HG03175 (cell line): ENCODE results near the gene GPR148.
"Not testable (repeated sequence)": the region's sequence is repeated elsewhere in the genome, so short reads cannot be mapped to it uniquely, and the experiment has no call there.

Experiments used
- ATAC-seq: cut with Tn5 transposase; IDR thresholded peaks from one replicate; pipeline ENCODE4 v1.9.1; 2021; ENCODE audit warnings: mild to moderate bottlenecking, moderate library complexity; ENCODE audit not compliant: unreplicated experiment

GPR148 gene, protein sequence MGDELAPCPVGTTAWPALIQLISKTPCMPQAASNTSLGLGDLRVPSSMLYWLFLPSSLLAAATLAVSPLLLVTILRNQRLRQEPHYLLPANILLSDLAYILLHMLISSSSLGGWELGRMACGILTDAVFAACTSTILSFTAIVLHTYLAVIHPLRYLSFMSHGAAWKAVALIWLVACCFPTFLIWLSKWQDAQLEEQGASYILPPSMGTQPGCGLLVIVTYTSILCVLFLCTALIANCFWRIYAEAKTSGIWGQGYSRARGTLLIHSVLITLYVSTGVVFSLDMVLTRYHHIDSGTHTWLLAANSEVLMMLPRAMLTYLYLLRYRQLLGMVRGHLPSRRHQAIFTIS

DNA sequence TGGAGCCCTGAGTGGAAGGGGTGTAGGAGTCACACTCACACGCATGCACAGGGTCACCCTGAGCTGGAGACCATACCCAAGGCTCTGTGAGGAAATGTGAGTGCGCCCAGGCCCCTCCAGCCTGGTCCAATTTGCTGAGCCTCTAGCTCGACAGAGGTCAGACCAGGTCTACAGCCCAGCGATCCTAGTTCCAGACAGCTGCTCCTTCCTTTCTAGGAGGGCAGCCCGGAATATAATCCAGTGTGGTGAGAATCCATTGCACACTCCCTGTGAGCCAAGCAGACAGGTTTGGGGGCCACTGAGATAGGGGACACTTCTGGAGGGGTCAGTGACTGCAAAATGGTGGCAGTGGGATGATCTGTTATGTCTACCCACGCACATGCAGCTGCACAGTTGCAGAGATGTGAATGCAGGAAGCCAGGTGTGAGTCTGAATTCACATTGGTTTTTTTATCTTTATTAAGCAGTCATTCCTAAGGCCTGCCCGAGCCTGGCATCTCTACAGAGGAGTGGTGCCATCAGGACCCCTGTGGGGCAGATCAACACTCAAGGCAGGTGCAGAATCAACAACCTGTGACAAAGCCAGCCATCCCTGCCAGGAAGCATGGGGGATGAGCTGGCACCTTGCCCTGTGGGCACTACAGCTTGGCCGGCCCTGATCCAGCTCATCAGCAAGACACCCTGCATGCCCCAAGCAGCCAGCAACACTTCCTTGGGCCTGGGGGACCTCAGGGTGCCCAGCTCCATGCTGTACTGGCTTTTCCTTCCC lies at the start of gene GPR148:
GPR148 (plus strand) TSS at position 522 of the 768 bp plus-strand sequence; CDS start at position 604, 82 bp downstream.
- no peak for ATAC-seq

DNA sequence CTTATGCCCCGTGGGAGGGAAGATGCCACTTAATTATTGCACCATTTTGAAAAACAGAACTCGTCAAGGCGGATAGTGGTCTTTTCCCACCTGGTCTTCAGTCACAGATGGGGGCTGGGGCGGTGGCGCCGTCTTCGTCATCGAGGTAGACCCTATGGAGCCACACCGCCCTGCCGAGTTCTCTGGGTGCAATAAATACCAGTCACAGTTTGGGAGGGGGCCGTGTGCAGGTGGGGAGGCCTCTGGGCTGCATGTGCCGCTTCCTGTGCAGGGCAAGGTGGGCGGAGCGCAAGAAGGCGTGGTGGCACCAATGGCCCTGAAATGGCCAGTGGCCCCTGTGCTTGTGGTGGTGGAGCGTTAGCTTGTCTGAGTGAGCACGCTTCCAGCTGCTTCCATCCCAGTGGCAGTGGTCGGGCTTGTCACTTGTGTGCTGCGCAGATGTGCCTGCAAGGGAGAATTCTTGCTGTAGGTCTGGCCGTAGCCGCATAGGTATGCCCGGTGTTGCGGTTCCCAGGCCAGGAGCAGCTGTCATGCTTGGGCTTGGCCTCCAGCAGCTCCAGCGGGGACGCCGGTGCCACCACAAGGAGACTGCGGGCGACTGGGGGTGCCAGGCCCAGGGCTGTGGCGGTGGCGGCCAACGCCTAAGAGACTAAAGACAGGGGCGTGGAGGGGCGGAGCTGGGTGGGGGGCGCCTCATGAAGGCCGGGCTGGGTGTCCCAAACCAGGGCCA lies 36.7 kb upstream of the GPR148 start:
- ATAC-seq, result not testable (repeated sequence)

DNA sequence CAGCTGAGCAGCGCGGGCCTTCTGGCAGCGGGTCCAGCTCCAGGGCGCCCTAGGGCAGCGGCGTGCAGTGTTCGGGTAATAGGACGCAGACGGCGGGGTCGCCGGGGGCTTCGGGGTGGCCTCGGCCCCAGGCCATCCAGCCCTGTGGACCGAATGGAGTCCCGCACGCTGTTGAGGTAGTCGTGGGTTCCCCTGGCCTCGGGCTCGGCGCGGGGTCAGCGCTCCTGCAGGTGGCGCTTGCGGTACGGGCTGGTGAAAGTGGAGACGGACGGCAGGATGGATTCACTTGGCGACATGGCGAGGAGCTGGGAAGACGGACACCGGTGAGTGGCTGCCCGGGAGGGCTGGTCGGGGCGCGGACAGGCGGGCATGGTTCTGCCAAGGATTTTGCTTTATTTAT lies 35.4 kb upstream of the GPR148 start:
- not testable (repeated sequence) for ATAC-seq

DNA sequence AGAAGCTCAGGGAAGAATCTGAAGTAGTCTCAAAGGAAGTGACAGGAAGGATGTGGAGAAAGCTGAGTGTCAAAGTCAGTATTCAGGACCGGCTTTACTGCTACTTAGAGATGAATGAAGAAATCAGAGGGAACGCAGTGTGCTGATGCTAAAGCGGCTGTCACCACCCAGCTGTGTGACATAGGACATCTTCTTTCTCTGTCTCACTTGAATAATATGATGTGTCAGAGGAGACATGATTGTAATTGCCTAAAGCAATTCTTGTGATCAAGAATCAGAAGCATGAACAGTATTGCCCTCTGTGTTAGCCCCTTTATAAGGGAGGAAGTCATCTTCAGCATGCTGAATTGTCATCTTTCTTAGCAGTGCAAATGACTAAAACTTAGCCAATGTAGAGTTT lies 25.6 kb upstream of the GPR148 start:
- not testable (repeated sequence) for ATAC-seq

DNA sequence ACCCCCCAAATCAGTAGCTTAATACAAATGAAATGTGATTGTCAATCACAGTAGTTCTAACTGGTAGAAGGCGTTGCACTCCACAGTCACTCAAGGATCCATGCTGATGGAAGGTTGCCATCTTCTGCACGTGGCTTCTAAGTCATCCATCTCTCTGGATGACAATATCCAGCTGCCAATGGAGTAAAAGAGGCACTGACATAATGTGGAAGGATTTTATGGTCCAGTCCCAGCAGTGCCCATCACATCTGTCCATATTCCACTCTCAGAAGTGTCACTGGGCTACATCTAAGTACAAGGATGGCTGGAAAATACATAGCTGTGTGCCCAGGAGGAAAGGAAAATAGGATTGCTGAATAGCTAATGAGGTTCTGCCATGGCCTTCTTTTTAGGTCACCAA lies 14.1 kb upstream of the GPR148 start:
- ATAC-seq, result not testable (repeated sequence)

DNA sequence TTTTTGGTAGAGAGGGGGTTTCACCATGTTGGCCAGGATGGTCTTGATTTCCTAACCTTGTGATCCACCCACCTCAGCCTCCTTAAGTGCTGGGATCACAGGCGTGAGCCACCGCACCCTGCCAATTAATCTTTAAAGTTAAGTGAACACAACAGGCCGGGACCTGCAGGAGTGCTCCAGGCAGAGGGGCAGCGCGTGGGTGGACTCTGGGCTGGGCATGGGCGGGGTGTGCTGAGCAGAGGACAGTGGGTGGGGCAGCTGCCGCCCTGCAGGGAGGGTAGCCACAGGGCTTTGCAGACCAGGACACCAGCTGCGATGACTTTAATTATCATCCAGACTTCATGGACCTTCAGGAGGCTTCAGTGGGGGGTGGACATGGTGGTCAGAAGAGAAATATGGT lies 8.8 kb upstream of the GPR148 start:
- ATAC-seq, result no peak

DNA sequence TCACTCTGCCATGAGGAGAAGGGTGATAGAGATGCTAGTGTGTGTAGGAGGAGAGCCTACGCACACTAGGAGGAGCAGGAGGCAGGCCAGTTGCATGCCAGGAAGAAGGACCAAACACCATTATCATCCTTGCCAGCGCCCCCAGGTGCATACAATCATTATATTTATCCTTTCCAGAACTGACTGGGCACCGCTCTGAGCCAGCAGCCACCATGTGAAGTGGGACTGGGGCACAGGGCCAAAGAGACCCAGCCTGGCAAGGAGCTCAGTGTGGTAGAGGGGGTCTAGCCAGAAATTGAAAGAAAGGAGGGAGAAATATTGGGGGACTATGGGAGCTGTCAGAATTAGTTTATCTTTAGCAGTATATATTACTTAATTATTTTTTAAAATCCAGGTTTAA lies 8.3 kb upstream of the GPR148 start:
- ATAC-seq, result no peak

DNA sequence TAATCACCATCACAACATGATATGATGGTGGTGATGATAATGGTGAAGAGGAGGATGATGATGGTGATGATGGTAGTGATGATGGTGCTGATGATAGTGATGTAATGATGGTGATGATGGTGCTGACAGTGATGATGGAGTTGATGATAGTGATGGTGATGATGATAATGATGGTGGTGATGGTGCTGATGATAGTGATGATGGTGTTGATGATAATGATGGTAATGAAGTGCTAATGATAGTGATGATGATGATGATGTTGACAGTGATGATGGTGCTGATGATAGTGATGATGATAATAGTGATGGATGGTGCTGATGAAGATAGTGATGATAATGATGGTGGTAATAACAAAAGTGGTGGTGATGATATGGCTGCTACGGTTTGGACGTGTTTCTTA lies 4.4 kb upstream of the GPR148 start:
- ATAC-seq, result no peak

DNA sequence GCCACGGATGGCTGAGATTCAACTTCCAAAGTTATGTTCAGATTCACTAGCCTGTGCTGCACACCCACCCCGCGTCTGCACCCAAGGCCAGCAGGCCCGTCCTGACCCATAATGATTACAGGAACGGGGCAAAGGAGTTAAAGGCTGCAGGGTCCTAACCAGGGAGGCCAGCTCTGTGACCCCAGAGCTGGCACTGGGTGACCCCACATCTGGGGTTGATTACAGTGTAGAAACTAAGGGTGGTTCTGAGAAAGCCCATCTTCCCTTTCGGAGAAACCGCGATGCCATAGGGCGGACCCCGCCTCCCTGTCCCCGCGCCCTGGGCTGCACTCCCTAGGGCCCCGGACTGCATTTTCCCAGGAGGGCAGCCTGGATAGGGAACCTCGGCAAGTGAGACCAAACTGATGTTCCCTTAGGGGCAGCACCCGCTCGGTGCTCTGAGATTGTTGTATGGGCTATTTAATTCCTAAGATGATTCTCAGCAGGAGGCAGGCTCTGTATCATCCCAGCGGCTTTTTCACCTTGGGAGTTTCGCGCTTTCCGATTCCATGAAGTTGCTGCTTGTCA lies 2.2 kb upstream of the GPR148 start:
- ATAC-seq, result no peak

DNA sequence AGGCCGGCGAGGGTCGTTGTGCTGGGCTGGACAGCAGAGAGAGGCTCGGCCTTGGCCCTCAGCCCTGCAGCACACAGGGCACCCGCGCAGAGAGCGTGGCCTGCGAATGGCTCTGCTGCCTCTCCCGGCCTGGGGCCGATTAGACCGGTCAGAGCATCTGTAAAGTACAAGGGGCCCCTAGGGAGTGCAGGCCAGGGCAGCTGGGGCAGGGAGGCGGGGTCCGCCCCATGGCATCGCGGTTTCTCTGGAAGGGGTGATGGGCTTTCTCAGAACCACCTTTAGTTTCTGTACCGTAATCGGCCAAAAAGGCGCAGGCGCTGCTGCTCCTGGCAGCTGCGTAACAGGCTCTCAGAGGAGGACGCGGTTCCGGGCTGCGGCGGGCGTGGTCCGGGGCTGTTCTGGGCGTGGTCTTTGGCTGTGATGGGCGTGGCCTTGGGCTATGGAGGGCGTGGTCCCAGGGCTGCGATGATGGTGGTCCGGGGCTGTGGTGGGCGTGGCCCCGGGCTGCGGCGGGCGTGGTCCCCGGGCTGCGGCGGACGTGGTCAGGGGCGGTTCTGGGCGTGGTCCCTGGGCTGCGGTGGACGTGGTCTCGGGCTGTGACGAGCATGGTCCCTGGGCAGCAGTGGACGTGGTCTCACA lies 1.5 kb upstream of the GPR148 start:
- peak; percentile 85 for ATAC-seq

DNA sequence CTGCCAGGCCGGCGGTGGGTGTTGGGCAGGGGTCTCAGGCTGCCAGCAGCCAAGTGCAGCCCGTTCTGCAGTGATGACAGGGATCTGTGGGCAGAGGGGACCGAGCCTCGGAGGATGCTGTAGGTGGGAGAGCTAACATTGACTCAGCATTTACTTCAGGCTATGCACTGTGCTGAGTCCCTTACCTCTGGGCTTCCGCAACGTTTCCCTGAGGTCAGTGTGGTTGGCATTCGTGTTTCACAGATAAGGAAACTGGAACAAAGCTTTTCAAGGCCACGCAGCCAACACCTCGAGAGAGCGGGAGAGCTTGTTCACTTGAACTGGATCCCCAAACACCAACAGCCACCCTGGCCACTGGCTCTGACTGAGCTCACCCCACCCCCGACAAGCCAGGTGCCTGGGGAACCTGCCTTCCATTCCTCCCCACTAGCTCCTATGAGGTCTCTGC lies 839 bp upstream of the GPR148 start:
- peak; percentile 16 for ATAC-seq

DNA sequence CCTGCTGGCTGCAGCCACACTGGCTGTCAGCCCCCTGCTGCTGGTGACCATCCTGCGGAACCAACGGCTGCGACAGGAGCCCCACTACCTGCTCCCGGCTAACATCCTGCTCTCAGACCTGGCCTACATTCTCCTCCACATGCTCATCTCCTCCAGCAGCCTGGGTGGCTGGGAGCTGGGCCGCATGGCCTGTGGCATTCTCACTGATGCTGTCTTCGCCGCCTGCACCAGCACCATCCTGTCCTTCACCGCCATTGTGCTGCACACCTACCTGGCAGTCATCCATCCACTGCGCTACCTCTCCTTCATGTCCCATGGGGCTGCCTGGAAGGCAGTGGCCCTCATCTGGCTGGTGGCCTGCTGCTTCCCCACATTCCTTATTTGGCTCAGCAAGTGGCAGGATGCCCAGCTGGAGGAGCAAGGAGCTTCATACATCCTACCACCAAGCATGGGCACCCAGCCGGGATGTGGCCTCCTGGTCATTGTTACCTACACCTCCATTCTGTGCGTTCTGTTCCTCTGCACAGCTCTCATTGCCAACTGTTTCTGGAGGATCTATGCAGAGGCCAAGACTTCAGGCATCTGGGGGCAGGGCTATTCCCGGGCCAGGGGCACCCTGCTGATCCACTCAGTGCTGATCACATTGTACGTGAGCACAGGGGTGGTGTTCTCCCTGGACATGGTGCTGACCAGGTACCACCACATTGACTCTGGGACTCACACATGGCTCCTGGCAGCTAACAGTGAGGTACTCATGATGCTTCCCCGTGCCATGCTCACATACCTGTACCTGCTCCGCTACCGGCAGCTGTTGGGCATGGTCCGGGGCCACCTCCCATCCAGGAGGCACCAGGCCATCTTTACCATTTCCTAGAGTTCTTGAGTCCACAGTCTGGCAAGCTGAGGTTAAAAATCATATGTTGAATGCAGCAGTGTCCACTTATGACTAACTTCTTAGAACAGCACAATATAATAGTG lies 741 bp downstream of the GPR148 start:
- no peak for ATAC-seq

DNA sequence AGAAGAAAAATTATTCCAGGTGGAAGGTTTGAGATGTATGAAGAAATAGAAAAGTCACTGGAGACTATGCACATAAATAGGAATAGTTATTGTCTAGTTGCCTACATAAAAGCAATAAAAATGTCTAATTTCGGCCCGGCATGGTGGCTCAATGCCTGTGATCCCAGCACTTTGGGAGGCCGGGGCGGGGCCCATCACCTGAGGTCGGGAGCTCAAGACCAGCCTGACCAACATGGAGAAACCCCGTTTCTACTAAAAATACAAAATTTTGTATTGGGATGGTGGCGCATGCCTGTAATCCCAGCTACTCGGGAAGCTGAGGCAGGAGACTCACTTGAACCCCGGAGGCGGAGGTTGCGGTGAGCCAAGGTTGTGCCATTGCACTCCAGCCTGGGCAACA lies 3.4 kb downstream of the GPR148 start:
- ATAC-seq, result not testable (repeated sequence)

DNA sequence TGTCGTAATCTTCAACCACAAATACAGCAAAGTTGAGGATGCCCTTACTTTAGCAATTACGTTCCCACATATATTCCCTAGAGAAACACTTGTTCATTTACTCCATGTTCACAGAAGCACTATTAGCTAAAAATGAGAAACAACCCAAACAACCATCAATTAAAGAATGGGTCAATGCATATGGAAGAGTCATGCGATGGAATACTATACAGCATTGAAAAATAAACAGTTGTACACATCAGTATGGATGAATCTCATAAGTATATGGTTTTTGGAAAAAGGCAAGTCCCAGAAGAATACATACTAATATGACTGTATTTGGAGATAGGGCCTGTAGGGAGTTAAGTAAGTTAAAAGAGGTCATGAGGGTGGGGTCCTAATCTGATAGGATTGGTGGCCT lies 6.3 kb downstream of the GPR148 start:
- no peak for ATAC-seq

DNA sequence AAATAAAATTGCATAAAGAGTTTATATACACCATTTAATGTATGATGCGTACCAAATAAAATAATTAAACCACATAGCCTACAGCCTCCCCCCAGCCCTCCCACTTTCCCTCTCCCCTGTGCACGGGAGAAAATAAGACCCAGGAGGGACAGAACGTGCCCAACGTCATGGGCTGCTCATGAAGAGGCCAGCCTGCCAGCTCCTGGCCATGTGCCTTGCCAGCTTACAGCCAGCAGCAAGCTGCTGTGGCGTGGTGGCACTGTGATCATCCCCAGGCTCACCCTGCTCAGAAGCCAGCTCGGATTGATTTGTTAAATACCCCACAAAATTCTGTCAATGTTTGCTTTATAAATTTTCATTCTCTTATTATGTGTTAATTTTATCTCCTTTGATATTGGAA lies 7.6 kb downstream of the GPR148 start:
- no peak for ATAC-seq

DNA sequence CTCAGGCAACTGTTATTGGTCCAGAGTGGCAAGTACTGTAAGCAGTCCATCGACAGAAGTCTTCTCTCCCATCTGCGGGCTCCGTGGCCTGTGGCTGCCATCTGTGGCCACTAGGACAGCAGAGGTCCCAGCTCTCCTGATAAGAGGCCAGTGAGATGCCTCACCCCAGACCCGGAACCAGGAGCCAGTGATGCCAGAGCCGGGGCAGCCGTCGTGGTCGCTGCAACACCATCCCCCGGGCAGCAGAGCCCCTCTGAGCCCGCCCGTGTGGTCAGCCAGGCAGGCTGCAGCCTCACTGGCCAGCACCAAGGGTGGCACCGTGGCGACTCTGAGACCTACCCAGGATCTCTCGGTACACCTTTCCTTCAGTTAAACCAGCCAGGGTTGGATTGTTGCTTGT lies 8.7 kb downstream of the GPR148 start:
- no peak for ATAC-seq

DNA sequence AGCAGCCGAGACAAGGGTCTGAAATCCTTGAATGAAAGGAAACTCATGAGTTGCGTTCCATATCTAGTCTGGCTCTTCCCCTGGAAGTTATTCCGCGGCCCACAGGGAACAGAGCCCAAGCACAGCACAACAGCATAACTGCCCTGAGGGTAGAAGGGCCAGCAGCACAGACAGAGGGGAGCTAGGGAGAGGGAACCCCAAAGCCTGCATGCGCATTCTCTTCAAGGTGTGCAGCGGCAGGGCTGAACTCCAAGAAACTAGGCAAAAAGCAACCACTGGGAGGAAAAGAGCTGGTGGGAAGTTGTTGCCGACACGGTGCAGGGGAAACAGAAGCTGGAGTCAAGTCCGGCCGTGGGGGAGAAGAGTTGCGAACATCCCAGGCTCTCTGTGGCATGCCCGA lies 11.8 kb downstream of the GPR148 start:
- no peak for ATAC-seq

DNA sequence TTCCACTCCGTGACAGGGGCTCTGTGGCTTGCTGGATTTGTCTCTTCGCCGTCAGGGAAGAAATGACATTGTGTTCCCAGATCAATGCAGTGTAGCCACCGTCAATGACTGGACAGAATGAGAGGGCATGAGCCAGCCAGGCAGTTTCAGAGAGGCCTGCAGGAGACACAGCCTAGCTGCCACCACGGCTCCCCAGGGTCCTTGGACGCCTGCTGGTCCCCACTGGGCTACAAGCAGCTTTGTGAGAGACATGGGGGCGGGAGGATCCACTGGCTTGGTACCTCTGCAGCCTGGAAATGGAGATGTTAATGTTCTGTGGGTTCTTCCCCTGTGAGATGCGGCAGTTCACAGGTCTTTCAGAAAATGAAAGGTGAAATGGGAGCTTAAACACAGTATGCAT lies 14.4 kb downstream of the GPR148 start:
- ATAC-seq, result no peak

DNA sequence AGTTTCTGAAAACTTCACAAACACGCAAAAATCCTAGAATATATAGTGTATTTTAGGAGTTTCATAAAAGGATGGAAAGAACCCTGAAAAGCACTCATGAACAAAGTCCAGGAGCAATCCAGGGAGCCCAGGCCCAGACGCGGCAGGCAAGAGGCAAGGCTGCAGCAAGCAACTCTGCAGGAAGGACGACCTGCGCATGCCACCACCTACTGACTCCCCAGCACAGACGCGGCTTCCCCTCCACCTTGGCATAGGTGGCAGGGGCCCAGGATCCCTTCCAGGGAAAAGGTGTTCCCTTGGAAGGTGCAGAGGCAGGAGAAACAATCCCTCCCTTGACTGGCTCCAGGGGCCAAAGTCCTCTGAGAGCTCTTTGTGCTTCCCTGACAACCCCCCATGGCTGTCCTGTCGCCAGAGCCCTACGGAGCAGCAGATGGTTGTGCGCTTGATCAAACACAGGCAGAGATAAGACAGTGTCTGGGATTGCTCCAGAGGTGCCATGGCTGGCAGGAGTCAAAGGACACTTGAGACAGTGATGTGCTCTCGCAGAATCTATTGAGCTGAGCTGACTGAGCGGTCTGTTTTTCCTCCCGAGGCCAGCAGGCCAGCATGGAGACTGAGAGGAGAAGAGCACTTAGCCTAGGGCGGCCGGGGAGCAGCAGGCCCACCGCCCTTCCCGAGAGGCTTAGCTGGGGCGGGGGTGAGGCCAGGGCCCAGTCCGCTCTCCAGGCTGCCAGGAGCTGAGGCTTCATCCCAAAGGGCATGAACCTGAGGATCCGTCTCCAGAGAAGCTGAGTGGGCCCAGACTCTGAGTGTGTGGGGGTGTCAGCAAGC lies 15.6 kb downstream of the GPR148 start:
- ATAC-seq, result no peak
